ENCODE data around the gene CACNG5. TPM values are rescaled to one million over a fixed set of nuclear protein-coding genes. Genes with fewer than 3 reads are reported as not detected.

The CACNG5 gene
- total RNA-seq, 1 donor from 2014 or later = not detected

GRCh38 chr17:66889480-66890230 lies 54.7 kb downstream of the CACNG5 start:
- Mint-ChIP-seq H3K36me3 (ENCODE audit: unreplicated experiment) (no peaks in the 10 kb centered on the region), H3K4me3 (ENCODE audit: unreplicated experiment) (no peak overlapping the region), H3K27me3 (ENCODE audit: unreplicated experiment) (peaks cover 37% of the 10 kb centered on the region), H3K27ac (ENCODE audit: unreplicated experiment) (no peak overlapping the region), H3K4me1 (ENCODE audit: unreplicated experiment) (no peaks in the 10 kb centered on the region), H3K9me3 (ENCODE audit: unreplicated experiment) (no peaks in the 10 kb centered on the region)
- no peak for DNase-seq (ENCODE audit: extremely low spot score, unreplicated experiment)
- TF ChIP-seq CTCF (IDR thresholded peaks at IDR 0.05) = no peak

GRCh38 chr17:66892246-66892645 lies 57.3 kb downstream of the CACNG5 start:
- no peak overlapping the region for H3K4me3 Mint-ChIP-seq (ENCODE audit: unreplicated experiment)
- TF ChIP-seq CTCF (IDR thresholded peaks at IDR 0.05) = no peak
- no peaks in the 10 kb centered on the region for H3K4me1 Mint-ChIP-seq (ENCODE audit: unreplicated experiment)
- no peaks in the 10 kb centered on the region for H3K9me3 Mint-ChIP-seq (ENCODE audit: unreplicated experiment)
- H3K27me3 Mint-ChIP-seq (ENCODE audit: unreplicated experiment) = peaks cover 48% of the 10 kb centered on the region
- no peak for DNase-seq (ENCODE audit: extremely low spot score, unreplicated experiment)
- no peak overlapping the region for H3K27ac Mint-ChIP-seq (ENCODE audit: unreplicated experiment)
- H3K36me3 Mint-ChIP-seq (ENCODE audit: unreplicated experiment) = no peaks in the 10 kb centered on the region

GRCh38 chr17:66893382-66893781 lies 58.5 kb downstream of the CACNG5 start:
- no peak for DNase-seq (ENCODE audit: extremely low spot score, unreplicated experiment)
- no peaks in the 10 kb centered on the region for H3K36me3 Mint-ChIP-seq (ENCODE audit: unreplicated experiment)
- TF ChIP-seq CTCF (IDR thresholded peaks at IDR 0.05) = no peak
- H3K27me3 Mint-ChIP-seq (ENCODE audit: unreplicated experiment) = peaks cover 45% of the 10 kb centered on the region
- no peak overlapping the region for H3K27ac Mint-ChIP-seq (ENCODE audit: unreplicated experiment)
- H3K4me1 Mint-ChIP-seq (ENCODE audit: unreplicated experiment) = no peaks in the 10 kb centered on the region
- no peak overlapping the region for H3K4me3 Mint-ChIP-seq (ENCODE audit: unreplicated experiment)
- H3K9me3 Mint-ChIP-seq (ENCODE audit: unreplicated experiment) = no peaks in the 10 kb centered on the region

DNA sequence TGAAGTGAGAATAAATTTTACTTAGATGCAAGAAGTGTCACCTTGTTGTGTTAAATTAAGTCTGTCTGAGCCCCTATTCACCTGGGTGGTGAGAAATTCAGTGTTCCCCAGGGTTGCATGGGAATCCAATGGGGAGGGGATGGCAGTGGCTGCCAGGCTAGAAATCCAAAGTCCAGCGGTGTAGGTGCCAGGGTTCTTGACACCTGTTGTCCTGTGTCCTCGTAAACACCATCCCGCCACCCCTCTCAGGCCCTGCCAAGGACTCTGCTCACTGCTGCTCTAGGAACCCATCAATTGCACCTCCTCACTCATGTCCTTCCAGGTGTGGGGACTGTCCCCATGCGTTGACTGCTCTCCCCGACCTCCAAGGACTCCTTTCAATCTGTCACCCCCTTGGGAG lies 58.9 kb downstream of the CACNG5 start:
- no peak for TF ChIP-seq CTCF (IDR thresholded peaks at IDR 0.05)
- DNase-seq (ENCODE audit: extremely low spot score, unreplicated experiment) = no peak
- H3K4me3 Mint-ChIP-seq (ENCODE audit: unreplicated experiment) = no peak overlapping the region
- peaks cover 45% of the 10 kb centered on the region for H3K27me3 Mint-ChIP-seq (ENCODE audit: unreplicated experiment)
- H3K36me3 Mint-ChIP-seq (ENCODE audit: unreplicated experiment) = no peaks in the 10 kb centered on the region
- no peaks in the 10 kb centered on the region for H3K4me1 Mint-ChIP-seq (ENCODE audit: unreplicated experiment)
- H3K27ac Mint-ChIP-seq (ENCODE audit: unreplicated experiment) = no peak overlapping the region
- no peaks in the 10 kb centered on the region for H3K9me3 Mint-ChIP-seq (ENCODE audit: unreplicated experiment)

DNA sequence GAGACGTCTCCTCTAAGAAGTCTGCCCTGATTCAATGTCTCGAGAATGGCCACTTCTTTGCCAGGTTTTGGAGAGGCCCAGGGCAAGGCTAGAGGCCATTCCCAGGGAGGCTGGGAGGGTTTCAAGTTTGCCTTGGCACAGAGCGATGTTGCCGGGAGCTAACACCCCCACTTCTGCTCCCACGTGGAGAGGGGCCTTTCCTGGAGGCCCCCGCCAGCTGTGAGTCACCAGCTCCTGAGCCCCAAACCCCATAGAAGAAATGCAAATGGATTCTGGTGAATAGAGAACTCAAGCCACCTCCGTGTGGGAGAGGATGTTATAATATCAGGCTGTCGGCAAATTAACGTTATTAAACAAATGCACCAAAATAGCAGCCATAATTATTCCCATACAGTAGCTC lies 62.2 kb downstream of the CACNG5 start:
- no peaks in the 10 kb centered on the region for H3K9me3 Mint-ChIP-seq (ENCODE audit: unreplicated experiment)
- no peaks in the 10 kb centered on the region for H3K4me1 Mint-ChIP-seq (ENCODE audit: unreplicated experiment)
- H3K36me3 Mint-ChIP-seq (ENCODE audit: unreplicated experiment) = no peaks in the 10 kb centered on the region
- no peak for TF ChIP-seq CTCF (IDR thresholded peaks at IDR 0.05)
- peaks cover 47% of the 10 kb centered on the region for H3K27me3 Mint-ChIP-seq (ENCODE audit: unreplicated experiment)
- no peak overlapping the region for H3K4me3 Mint-ChIP-seq (ENCODE audit: unreplicated experiment)
- no peak for DNase-seq (ENCODE audit: extremely low spot score, unreplicated experiment)
- no peak overlapping the region for H3K27ac Mint-ChIP-seq (ENCODE audit: unreplicated experiment)

Measured in osteocyte (in vitro differentiated cells).